Left colon (tissue), 2 donors: ENCODE results near the gene DGKB. TPM values are rescaled to one million over a fixed set of nuclear protein-coding genes. Genes with fewer than 3 reads are reported as not detected.

Source experiments
- ATAC-seq: fragments of 200-7000 bp; cut with Tn5 transposase; one replicate; pipeline ENCODE4 v1.9.1; 2020; ENCODE audit warnings: mild to moderate bottlenecking, moderate library complexity
- DNase-seq, 2 donors: peaks; one replicate each; pipeline ENCODE4 v3.0.0-alpha.2; 2020
- intact Hi-C, 2 donors: fragments of 100-400 bp; cut with DNase I in 1 of 2; cut with micrococcal nuclease in 1 of 2; formaldehyde crosslinking; loops; one replicate each; pipeline versions ENCODE4 v1.11.2 to v1.14.0; 2022; cut with DNase I, micrococcal nuclease
- total RNA-seq, 2 donors: library from RNA; stranded (reverse); fragmentation: NEBNext Ultra II Directional; extraction: Animal tissue kit (Norgen Biotek cat#: 25700); gene quantifications; one replicate each; pipeline ENCODE4 v1.2.1, GENCODE V29; 2021
- donor health status: DM: no; HTN: no; CAD: no.
- donor health status: DM: yes; HTN: yes; CAD: no.

The DGKB gene
- total RNA-seq, 2 donors from 2014 or later, result 0.06 to 0.39 TPM

GRCh38 chr7:14381306-14381705 is 521.2 kb downstream of the DGKB start:
- intact Hi-C loops, result no loop called here
- no peak for DNase-seq
- ATAC-seq, result no peak

GRCh38 chr7:14380881-14381280 is 521.7 kb downstream of the DGKB start:
- intact Hi-C loops, result no loop called here
- DNase-seq (no peak), ATAC-seq (no peak)

- no peak for DNase-seq
- intact Hi-C loops, result no loop called here
- no peak for ATAC-seq
Measured at GRCh38 chr7:14377646-14378266, 524.8 kb downstream of the DGKB start.

GRCh38 chr7:14376711-14377110 is 525.8 kb downstream of the DGKB start:
- no peak for DNase-seq
- no peak for ATAC-seq
- intact Hi-C loops, result no loop called here

GRCh38 chr7:14375998-14376397 is 526.6 kb downstream of the DGKB start:
- intact Hi-C loops, result no loop called here
- ATAC-seq (no peak), DNase-seq (no peak)

GRCh38 chr7:14374336-14374735 is 528.2 kb downstream of the DGKB start:
- no peak for ATAC-seq
- no peak for DNase-seq
- intact Hi-C loops, result no loop called here

- ATAC-seq (no peak), DNase-seq (no peak)
- intact Hi-C loops, result no loop called here
Measured at GRCh38 chr7:14368285-14368684, 534.3 kb downstream of the DGKB start.

- ATAC-seq (no peak), DNase-seq (no peak)
- intact Hi-C loops, result no loop called here
Measured at GRCh38 chr7:14351167-14351566, 551.4 kb downstream of the DGKB start.

GRCh38 chr7:14341200-14341775 is 561.3 kb downstream of the DGKB start:
- DNase-seq (no peak), ATAC-seq (no peak)
- intact Hi-C loops, result no loop called here

GRCh38 chr7:14340393-14341074 is 562.0 kb downstream of the DGKB start:
- intact Hi-C loops, result no loop called here
- ATAC-seq (no peak), DNase-seq (no peak)

- no peak for ATAC-seq
- intact Hi-C loops, result no loop called here
- DNase-seq, result no peak
Measured at GRCh38 chr7:14339861-14340260, 562.7 kb downstream of the DGKB start.

GRCh38 chr7:14336256-14336655 is 566.3 kb downstream of the DGKB start:
- ATAC-seq (no peak), DNase-seq (no peak)

GRCh38 chr7:14332155-14332554 is 570.4 kb downstream of the DGKB start:
- no peak for ATAC-seq
- DNase-seq, result no peak
- intact Hi-C loops, result no loop called here

More at GRCh38 chr7:14336256-14336655, 566.3 kb downstream of the DGKB start:
- intact Hi-C loops, result no loop called here

- DNase-seq, result no peak
- no peak for ATAC-seq
Measured at GRCh38 chr7:14324767-14325166, 577.8 kb downstream of the DGKB start.

GRCh38 chr7:14322724-14323123 is 579.8 kb downstream of the DGKB start:
- intact Hi-C loops, result no loop called here
- ATAC-seq (no peak), DNase-seq (no peak)

More at GRCh38 chr7:14324767-14325166, 577.8 kb downstream of the DGKB start:
- intact Hi-C loops, result no loop called here

GRCh38 chr7:14321947-14322346 is 580.6 kb downstream of the DGKB start:
- intact Hi-C loops, result no loop called here
- DNase-seq, result no peak
- ATAC-seq, result no peak

GRCh38 chr7:14309432-14309831 is 593.1 kb downstream of the DGKB start:
- ATAC-seq, result no peak
- intact Hi-C loops, result no loop called here

GRCh38 chr7:14305233-14305866 is 597.2 kb downstream of the DGKB start:
- intact Hi-C loops, result no loop called here
- no peak for ATAC-seq
- DNase-seq, result no peak

More at GRCh38 chr7:14309432-14309831, 593.1 kb downstream of the DGKB start:
- DNase-seq, result no peak

GRCh38 chr7:14303536-14303935 is 599.0 kb downstream of the DGKB start:
- no peak for ATAC-seq
- intact Hi-C loops, result no loop called here
- no peak for DNase-seq

GRCh38 chr7:14294637-14295036 is 607.9 kb downstream of the DGKB start:
- DNase-seq (no peak), ATAC-seq (no peak)
- intact Hi-C loops, result no loop called here
